ENCODE data around the gene MR1.
"Not testable (repeated sequence)": the region's sequence is repeated elsewhere in the genome, so short reads cannot be mapped to it uniquely, and the experiment has no call there.

Gene MR1

GRCh38 chr1:181033128-181033798 is 520 bp upstream of the MR1 start:
- DNase-seq, result peak; percentile 9

DNA sequence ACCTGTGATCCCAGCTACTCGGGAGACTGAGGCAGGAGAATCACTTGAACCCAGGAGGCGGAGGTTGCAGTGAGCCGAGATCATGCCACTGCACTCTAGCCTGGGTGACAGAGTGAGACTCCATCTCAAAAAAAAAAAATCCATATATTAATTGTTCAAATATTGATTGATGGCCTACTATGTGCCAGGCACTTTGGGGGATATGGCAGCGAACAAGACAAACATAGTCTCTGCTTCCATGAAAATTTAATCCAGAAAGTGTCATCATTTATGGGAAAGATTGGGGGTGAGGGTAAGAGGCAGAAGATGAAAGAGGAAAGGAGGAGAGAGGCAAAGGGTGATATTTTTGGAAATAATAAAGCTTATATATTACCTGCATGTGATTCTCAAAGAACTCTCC is 1.4 kb downstream of the MR1 start:
- not testable (repeated sequence) for DNase-seq

DNA sequence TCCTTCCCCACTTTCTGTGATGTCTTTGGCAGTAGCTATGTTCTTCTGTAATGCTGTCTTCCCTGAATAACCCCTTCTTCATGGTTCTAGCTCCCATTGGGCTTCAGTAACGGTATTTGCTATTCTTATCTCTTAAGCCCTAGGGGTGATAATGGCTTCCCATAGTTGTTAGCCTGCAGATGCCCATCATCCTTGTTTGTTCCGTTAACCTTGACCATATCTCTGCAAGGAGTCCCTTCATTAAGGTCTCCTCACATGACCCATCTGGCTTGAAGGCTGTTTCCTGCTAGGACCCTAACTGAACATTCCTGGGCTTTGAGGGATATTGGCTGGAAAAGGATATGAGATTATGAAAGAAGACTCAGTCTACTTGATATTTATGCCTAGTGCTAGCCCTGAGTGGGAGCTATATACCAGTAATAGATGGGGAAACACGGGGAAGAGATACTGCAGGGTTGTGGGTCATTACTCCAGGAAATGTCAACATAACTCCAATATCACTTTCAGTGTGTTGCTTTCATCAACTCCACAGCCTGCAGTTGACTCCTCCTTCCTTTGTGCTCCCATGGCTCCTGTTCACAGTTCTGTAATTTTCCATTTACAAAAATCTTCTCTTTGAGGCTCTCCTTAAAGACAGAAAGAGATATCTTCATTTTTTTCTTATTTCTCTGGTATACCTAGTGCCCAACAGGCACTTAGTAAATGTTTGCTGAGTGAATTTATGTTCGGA is 2.5 kb downstream of the MR1 start:
- no peak for DNase-seq

GRCh38 chr1:181037386-181037785 is 3.6 kb downstream of the MR1 start:
- no peak for DNase-seq

DNA sequence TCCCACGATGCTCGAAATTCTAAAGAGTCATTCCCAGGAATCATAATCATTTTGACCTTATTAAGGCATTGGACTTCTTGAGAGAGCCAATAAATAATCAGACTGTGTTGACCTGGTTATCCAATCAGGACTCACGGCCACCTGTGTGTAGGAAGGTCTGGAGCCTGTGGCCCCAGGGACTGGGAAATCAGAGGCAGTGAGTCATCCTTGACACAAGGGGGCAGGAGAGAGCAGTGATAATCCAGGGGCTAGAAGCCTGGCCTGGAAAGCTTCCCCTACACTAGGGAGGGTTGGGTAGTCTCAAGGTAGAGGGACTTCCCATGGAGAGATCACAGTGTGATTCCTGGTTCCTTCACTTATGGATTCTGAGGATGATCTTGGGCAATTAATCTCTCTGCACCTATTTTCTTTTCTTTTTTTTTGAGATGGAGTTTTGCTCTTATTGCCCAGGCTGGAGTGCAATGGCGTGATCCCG is 4.7 kb downstream of the MR1 start:
- peak; percentile 58 for DNase-seq

DNA sequence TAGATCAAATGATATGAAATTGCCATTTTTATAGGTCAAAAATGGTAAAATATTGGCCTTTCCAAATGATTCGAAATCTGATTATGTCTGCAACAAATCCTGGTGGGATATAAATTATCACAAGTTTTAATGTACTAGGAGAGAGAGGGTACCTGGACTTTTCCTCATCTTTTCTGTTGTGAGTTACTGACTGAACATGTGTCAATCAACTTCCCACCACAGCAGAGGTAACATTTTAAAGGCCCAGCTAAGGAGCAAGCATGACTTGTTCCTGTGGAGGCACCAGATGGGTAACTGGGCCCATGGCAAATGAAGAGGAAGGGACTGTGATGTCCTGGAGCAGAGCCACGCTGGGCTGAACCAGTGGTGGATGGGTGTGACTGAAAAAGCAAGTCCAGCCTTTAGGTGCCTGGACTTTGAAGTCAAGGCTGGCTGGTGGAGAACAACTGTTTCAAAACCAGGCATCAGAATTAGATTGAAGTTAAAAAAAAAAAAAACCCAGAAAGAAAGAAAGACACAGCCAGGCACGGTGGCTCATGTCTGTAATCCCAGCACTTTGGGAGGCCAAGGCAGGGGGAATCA is 6.6 kb downstream of the MR1 start:
- no peak for DNase-seq

GRCh38 chr1:181043025-181043888 is 9.5 kb downstream of the MR1 start:
- no peak for DNase-seq

DNA sequence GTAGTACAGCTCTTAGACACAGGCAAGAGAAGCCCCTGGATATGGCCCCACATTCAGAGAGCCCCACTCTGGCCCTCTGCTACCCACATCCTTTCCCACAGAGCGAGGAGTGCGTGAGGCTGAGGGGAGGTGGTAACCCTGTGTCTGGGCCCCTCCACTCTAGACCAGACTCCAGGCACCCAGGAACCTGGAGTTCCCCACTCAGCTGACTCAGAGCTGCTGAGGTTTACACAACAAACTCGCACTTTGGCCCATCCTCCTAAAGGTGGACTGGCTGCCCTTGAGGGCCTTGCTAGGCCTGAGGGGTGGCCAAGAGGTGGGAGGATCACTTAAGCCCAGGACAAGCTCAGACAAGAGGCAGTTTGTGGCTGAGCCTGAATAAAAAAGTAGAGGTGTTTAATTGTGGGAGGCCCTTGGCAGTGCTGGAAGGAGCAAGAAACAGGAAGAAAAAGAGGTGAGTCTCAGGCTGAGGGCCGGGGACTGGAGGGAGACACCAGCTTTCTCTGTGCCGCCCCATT is 10.7 kb downstream of the MR1 start:
- peak; percentile 59 for DNase-seq

GRCh38 chr1:181045946-181046345 is 12.2 kb downstream of the MR1 start:
- DNase-seq, result not testable (repeated sequence)

- DNase-seq, result no peak
Observed at GRCh38 chr1:181049378-181049777, 15.6 kb downstream of the MR1 start.

GRCh38 chr1:181050922-181051321 is 17.1 kb downstream of the MR1 start:
- no peak for DNase-seq

- no peak for DNase-seq
Observed at GRCh38 chr1:181056560-181056959, 22.8 kb downstream of the MR1 start.

DNA sequence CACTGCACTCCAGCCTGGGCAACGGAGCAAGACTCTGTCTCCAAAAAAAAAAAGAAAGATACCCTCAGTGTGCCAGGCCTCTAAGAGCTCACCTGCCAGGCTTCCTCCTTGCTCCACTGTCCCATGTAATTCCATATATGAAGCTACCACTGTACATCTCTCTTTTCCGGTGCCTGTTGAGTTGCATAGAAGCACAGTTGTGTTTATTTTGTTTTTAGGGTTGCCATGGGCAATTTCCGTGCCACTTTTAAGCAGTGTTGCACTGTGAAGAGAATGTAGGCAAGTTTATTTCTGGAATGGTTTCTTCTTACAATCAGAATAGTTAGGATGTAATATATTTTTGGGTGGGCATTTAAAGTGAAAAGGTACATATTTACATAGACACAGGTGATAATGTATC is 23.3 kb downstream of the MR1 start:
- no peak for DNase-seq

- DNase-seq, result no peak
Observed at GRCh38 chr1:181059435-181059834, 25.7 kb downstream of the MR1 start.

- no peak for DNase-seq
Observed at GRCh38 chr1:181060066-181060465, 26.3 kb downstream of the MR1 start.

GRCh38 chr1:181060947-181061346 is 27.2 kb downstream of the MR1 start:
- DNase-seq, result not testable (repeated sequence)

DNA sequence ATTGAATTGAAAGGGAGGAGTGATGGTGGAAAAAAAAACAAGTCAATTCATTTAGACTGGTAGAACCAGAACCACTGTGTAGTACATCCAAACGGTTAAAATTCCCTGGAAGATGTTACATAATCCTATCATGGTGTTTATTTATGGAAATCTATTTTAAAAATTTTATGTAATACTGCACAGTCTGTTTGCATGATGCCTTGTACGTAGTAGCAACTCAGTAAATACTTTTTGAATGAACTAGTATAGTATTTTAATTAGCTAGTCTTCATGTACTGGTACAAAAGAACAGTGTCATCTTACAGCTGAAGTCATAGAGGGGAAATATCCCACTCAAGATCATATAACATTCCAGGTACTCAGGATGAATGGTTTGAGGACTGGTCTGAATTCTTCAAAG is 27.7 kb downstream of the MR1 start:
- no peak for DNase-seq

GRCh38 chr1:181061891-181062835 is 28.4 kb downstream of the MR1 start:
- DNase-seq, result peak; percentile 18

GRCh38 chr1:181062836-181063428 is 29.1 kb downstream of the MR1 start:
- peak; percentile 39 for DNase-seq

DNA sequence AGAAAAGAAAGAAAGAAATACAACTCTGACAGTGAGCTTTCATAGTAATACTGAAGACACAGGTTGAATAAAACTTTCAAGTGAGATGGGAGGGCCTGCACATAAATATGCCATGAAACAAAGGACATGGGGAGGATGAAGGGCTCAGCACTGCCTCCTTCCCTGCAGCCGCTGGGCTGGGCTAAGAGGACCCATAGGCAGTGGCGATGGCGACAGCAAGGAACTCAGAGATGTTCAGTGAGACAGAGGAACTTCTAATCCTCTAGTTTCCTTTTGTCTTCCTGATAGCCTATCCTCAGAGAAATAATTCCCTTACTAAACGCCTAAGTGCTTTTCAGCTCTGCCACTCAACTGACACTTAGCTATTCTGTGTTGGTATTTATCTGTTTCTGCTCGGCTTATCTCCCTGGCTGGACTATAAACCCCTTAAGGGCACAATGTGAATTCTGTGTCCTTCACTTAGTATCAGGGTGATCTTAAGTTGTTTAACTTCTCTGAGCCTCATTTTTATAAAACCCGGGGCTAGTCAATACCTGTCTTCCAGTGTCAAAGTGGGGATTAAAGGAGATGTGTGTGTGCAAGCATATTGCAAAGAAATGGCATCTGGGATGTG is 30.3 kb downstream of the MR1 start:
- DNase-seq, result no peak

DNA sequence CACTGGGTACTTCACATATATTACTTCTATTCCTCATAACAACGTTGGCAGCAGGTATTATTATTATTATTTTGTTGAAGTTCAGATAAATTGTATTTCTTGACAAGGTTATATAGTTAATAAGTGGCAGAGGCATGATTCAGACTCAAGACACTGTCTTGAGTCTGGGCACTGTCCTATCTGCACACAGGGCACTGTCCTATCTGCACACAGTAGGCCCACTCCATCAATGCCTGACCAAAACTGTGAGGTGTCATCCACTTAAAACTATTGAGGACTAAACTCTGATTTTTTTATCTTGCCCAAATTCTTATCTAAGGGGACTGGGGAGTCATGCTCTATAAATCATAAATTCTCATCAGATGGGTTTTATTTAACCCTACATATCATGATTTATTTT is 30.9 kb downstream of the MR1 start:
- DNase-seq, result no peak

All from stimulated activated CD4-positive, alpha-beta T cell treated with anti-CD3 and anti-CD28 coated beads, Interleukin-1b, Interleukin-23, amount 100 ng/mL, for 48 hours (primary cell).